HepG2 (cell line): ENCODE measurements around the gene ADAMTS2. TPM values are rescaled to one million over a fixed set of nuclear protein-coding genes. Genes with fewer than 3 reads are reported as not detected.

Source experiments
- ATAC-seq: fragments of 200-7000 bp; cut with Tn5 transposase; 3 replicates; pipeline ENCODE4 v1.9.1; 2020; ENCODE audit warnings: mild to moderate bottlenecking, moderate library complexity
- BruUV-seq: library from RNA; stranded (reverse); fragments of 400-500 nt; replicated peaks from 2 replicates; lab custom pipeline; 2021; lab: Mats Ljungman, UMichigan
- CTCF ChIA-PET: fragments of 300-600 bp; formaldehyde crosslinking; extraction: SDS; loops from one replicate; lab custom pipeline; 2021; ENCODE audit warnings: low total read pairs, inconsistent platforms, low intra/inter-chr PET ratio; lab: Yijun Ruan, JAX
- POLR2A ChIA-PET: fragments of 350-600 bp; sonication (Branson Sonifier 250); formaldehyde crosslinking; loops from one replicate; lab custom pipeline; 2020; ENCODE audit warnings: antibody characterized with exemption, inconsistent platforms; lab: Yijun Ruan, JAX
- DNase-seq: peaks from one replicate; pipeline ENCODE4 v3.0.0-alpha.2; 2015; ENCODE audit warnings: low spot score
- FAIRE-seq: peaks from 3 replicates; lab custom pipeline; 2011; peaks lifted over from hg19 to GRCh38; lab: Jason Lieb, UNC
- H2AFZ ChIP-seq: one replicate; pipeline ENCODE4 v1.6.1; 2011; ENCODE audit warnings: low read length, inconsistent platforms
- H3K27ac ChIP-seq: fragments of 300-600 bp; 3 replicates; pipeline ENCODE4 v1.8.0; 2011; ENCODE audit warnings: mixed run types, mild to moderate bottlenecking, mixed read lengths, low read length, inconsistent platforms; ENCODE audit not compliant: insufficient read depth; ENCODE audit errors: extremely low read length
- H3K27me3 ChIP-seq, 2 experiments: fragments of 200-600 bp in 1 of 2; 2 replicates in 1 of 2; 3 replicates in 1 of 2; pipeline versions ENCODE4 v1.6.0 to v1.8.0; 2011; ENCODE audit warnings: low read length in 2 of 2, mild to moderate bottlenecking in 2 of 2, moderate library complexity in 2 of 2, inconsistent platforms in 1 of 2; ENCODE audit not compliant: insufficient read depth in 2 of 2, control insufficient read depth in 1 of 2
- H3K36me3 ChIP-seq, 2 experiments: fragments of 200-600 bp in 1 of 2; replicated peaks in 1 of 2; 2 replicates in 1 of 2; 3 replicates in 1 of 2; pipeline versions ENCODE4 v1.5.1 to v1.8.0; 2011; ENCODE audit warnings: low read length in 2 of 2, inconsistent platforms in 1 of 2; ENCODE audit not compliant: insufficient read depth in 2 of 2, control insufficient read depth in 1 of 2
- H3K4me1 ChIP-seq: 2 replicates; pipeline ENCODE4 v1.5.1; 2012; ENCODE audit warnings: low read length, inconsistent platforms; ENCODE audit not compliant: insufficient read depth
- H3K4me2 ChIP-seq: 2 replicates; pipeline ENCODE4 v1.6.0; 2011; ENCODE audit warnings: low read depth, low read length, inconsistent platforms
- H3K4me3 ChIP-seq, 3 experiments: fragments of 200-600 bp in 1 of 3; sonication (generic), shearing (Covaris generic) in 1 of 3; replicated peaks in 1 of 3; 2 replicates each; pipeline ENCODE4 v1.5.1; 2011 to 2016; ENCODE audit warnings: low read length in 3 of 3, inconsistent platforms in 2 of 3, low read depth in 2 of 3, mild to moderate bottlenecking in 2 of 3, control low read depth in 1 of 3, mixed read lengths in 1 of 3; ENCODE audit not compliant: insufficient read depth in 1 of 3
- H3K79me2 ChIP-seq: one replicate; pipeline ENCODE4 v1.6.1; 2011; ENCODE audit warnings: low read length, inconsistent platforms; ENCODE audit not compliant: insufficient read depth
- H3K9ac ChIP-seq: 2 replicates; pipeline ENCODE4 v1.6.0; 2011; ENCODE audit warnings: mild to moderate bottlenecking, low read depth, low read length, inconsistent platforms; ENCODE audit not compliant: insufficient read depth
- H3K9me3 ChIP-seq: 2 replicates; pipeline ENCODE4 v1.5.1; 2012; ENCODE audit warnings: mild to moderate bottlenecking, low read length
- H4K20me1 ChIP-seq: 2 replicates; pipeline ENCODE4 v1.6.0; 2011; ENCODE audit warnings: inconsistent platforms, mild to moderate bottlenecking, low read length, moderate library complexity; ENCODE audit not compliant: insufficient read depth
- ARID3A ChIP-seq: IDR thresholded peaks from 2 replicates; pipeline ENCODE4 v1.6.1; 2012; ENCODE audit warnings: low read depth, low read length, improper control_type of control experiment
- CREBL2 ChIP-seq: sonication (generic); formaldehyde crosslinking; IDR thresholded peaks from 2 replicates; pipeline ENCODE4 v1.8.1; 2023; ENCODE audit warnings: missing genetic modification reagents, mild to moderate bottlenecking, borderline replicate concordance
- FOSL1 ChIP-seq: sonication (generic); formaldehyde crosslinking; IDR thresholded peaks from 2 replicates; pipeline ENCODE4 v1.9.0; 2021; ENCODE audit warnings: missing genetic modification reagents, borderline replicate concordance
- ZNF446 ChIP-seq: sonication (generic); formaldehyde crosslinking; IDR thresholded peaks from 2 replicates; pipeline ENCODE4 v1.5.0; 2020; ENCODE audit warnings: mild to moderate bottlenecking, missing genetic modification reagents
- WGBS: methylation state at CpG from one replicate; pipeline ENCODE4 v1.1.6; 2017; ENCODE audit warnings: low lambda C conversion rate; 5-methylcytosine and 5-hydroxymethylcytosine counted together
- in situ Hi-C: cut with HindIII; loops from 2 replicates; pipeline ENCODE4 v1.10.0; 2017; ENCODE audit warnings: low pct_unique_long_range_greater_than_20kb; ENCODE audit not compliant: extremely low pct_ligation_motif_present
- intact Hi-C: fragments of 100-400 bp; cut with micrococcal nuclease; formaldehyde crosslinking; loops from one replicate; pipeline ENCODE4 v1.10.0; 2022; ENCODE audit not compliant: unreplicated experiment
- polyA plus RNA-seq, 8 experiments: library from polyadenylated mRNA; depleted of rRNA in 3 of 8; stranded (reverse) in 7 of 8; unstranded in 1 of 8; fragments of >200 nt; fragmentation: Illumina TruSeq in 4 of 8; extraction: Trizol in 4 of 8; gene quantifications; 2 replicates each; pipeline versions ENCODE4 v1.2.1 to v1.2.3, GENCODE V29; 2011 to 2016; ENCODE audit warnings: low read depth in 4 of 8, missing spikeins in 1 of 8, mixed read lengths in 1 of 8; ENCODE audit not compliant: insufficient read depth in 1 of 8
- total RNA-seq, 5 experiments: library from RNA; depleted of rRNA; stranded (reverse); fragments of >200 nt; fragmentation: Illumina TruSeq; extraction: Trizol; gene quantifications; 2 replicates each; pipeline ENCODE4 v1.2.3, GENCODE V29; 2016; ENCODE audit warnings: low read depth in 1 of 5

The ADAMTS2 gene
- total and polyA plus RNA-seq, 2 of the 13 experiments (the other 11 are each of a cell fraction or from before 2014, with no cell fraction given): 0.24 to 3.5 TPM

GRCh38 chr5:179187229-179187678 lies 158.0 kb downstream of the ADAMTS2 start (continued):
- no peak for TF ChIP-seq FOSL1
- TF ChIP-seq, all 625 proteins: peak for 115

- 61% methylated on average over 12 of the region's 12 CpGs for WGBS
- FAIRE-seq (no peak), DNase-seq (no peak), ATAC-seq (peak; percentile 23)
- Histone ChIP-seq H3K9ac (peak overlapping the region; percentile 47), H3K79me2 (no peaks in the 10 kb centered on the region), H3K36me3 (no peaks in the 10 kb centered on the region), H3K4me3 (peak overlapping the region; percentile 13 to 65 (median 56); a peak in 4 of 6 replicates), H3K4me2 (peak overlapping the region; percentile 79), H4K20me1 (no peaks in the 10 kb centered on the region), H3K27me3 (0 out of 5 replicates have a peak, but pooled peaks cover 0 to 6% of the 10 kb centered on the region in 2 experiments), H3K9me3 (no peaks in the 10 kb centered on the region), H3K4me1 (peaks cover 53% of the 10 kb centered on the region), H3K27ac (peak overlapping the region; percentile 71), H2AFZ (no peak overlapping the region)
- in situ Hi-C loops (no loop called here), intact Hi-C loops (no loop called here)
- POLR2A ChIA-PET: no interaction called here
- TF ChIP-seq ZNF446 (CRISPR knock-in tag) (0 out of 2 replicates have a peak, but pooled peaks have one; percentile 30), CREBL2 (CRISPR knock-in tag) (0 out of 2 replicates have a peak, but pooled peaks have one; percentile 30), ARID3A (no peak)
- BruUV-seq: no TSS peak
- CTCF ChIA-PET: no interaction called here
Measured at GRCh38 chr5:179186801-179187200, 158.5 kb downstream of the ADAMTS2 start.
